Vagina (tissue), 2 donors: ENCODE data around the gene TRMT112. TPM values are rescaled to one million over a fixed set of nuclear protein-coding genes. Genes with fewer than 3 reads are reported as not detected.

Experiments used
- DNase-seq, 2 donors: peaks; one replicate each; pipeline ENCODE4 v3.0.0-alpha.2; 2017; ENCODE audit errors: extremely low spot score in 2 of 2
- H3K27ac ChIP-seq: fragments of 200-600 bp; sonication (generic); one replicate; pipeline ENCODE4 v1.5.1; 2019
- H3K27me3 ChIP-seq: fragments of 200-600 bp; sonication (generic); one replicate; pipeline ENCODE4 v1.5.1; 2019
- H3K36me3 ChIP-seq, 2 donors: fragments of 200-600 bp; sonication (generic); one replicate each; pipeline ENCODE4 v1.5.1; 2017 to 2019
- H3K4me1 ChIP-seq: fragments of 200-600 bp; sonication (generic); one replicate; pipeline ENCODE4 v1.5.1; 2019
- H3K4me3 ChIP-seq, 2 donors: fragments of 200-600 bp; sonication (generic); 1 replicate in 1 of 2; 2 replicates in 1 of 2; pipeline ENCODE4 v1.5.1; 2016 to 2019
- H3K9me3 ChIP-seq: fragments of 200-600 bp; sonication (generic); one replicate; pipeline ENCODE4 v1.5.1; 2019
- CTCF ChIP-seq, 3 experiments: fragments of 450-650 bp in 2 of 3; fragments of 200-600 bp in 1 of 3; sonication (generic) in 1 of 3; IDR thresholded peaks; one replicate each; pipeline ENCODE4 v1.5.1; 2017 to 2019; ENCODE audit warnings: antibody characterized with exemption in 3 of 3, mild to moderate bottlenecking in 2 of 3, moderate library complexity in 2 of 3
- POLR2A ChIP-seq, 2 donors: fragments of 450-650 bp; IDR thresholded peaks; one replicate each; pipeline ENCODE4 v1.6.1; 2017; ENCODE audit warnings: antibody characterized with exemption in 2 of 2, mild to moderate bottlenecking in 2 of 2, moderate library complexity in 2 of 2
- POLR2AphosphoS5 ChIP-seq, 2 donors: sonication (generic); formaldehyde crosslinking; IDR thresholded peaks; one replicate each; pipeline ENCODE4 v1.9.0; 2017; ENCODE audit warnings: antibody characterized with exemption in 2 of 2, mild to moderate bottlenecking in 2 of 2, low read depth in 1 of 2; ENCODE audit not compliant: insufficient read depth in 1 of 2
- intact Hi-C: fragments of 100-400 bp; cut with DNase I; formaldehyde crosslinking; loops from one replicate; pipeline ENCODE4 v1.15.1; 2023
- total RNA-seq: library from RNA; depleted of rRNA; stranded (reverse); fragments of >200 nt; gene quantifications from one replicate; pipeline ENCODE4 v1.2.3, GENCODE V29; 2016

Gene TRMT112
- total RNA-seq, 1 donor from 2014 or later, result 195 TPM

GRCh38 chr11:64344787-64345186 is 27.4 kb upstream of the TRMT112 start:
- H3K4me1 ChIP-seq, result peaks cover 33% of the 10 kb centered on the region
- no peak overlapping the region for H3K4me3 ChIP-seq
- TF ChIP-seq POLR2AphosphoS5 (IDR thresholded peaks at IDR 0.05; ENCODE audit: insufficient read depth in 1 of 2, low read depth in 1 of 2) (no peak), POLR2A (IDR thresholded peaks at IDR 0.05) (no peak), CTCF (IDR thresholded peaks at IDR 0.05) (no peak)
- intact Hi-C loops, result no loop called here
- no peaks in the 10 kb centered on the region for H3K36me3 ChIP-seq
- no peaks in the 10 kb centered on the region for H3K27me3 ChIP-seq
- DNase-seq, result no peak
- no peak overlapping the region for H3K27ac ChIP-seq
- no peaks in the 10 kb centered on the region for H3K9me3 ChIP-seq

- intact Hi-C loops, result no loop called here
- Histone ChIP-seq H3K4me1 (peaks cover 33% of the 10 kb centered on the region), H3K27ac (no peak overlapping the region), H3K36me3 (no peaks in the 10 kb centered on the region), H3K4me3 (no peak overlapping the region), H3K27me3 (no peaks in the 10 kb centered on the region), H3K9me3 (no peaks in the 10 kb centered on the region)
- no peak for DNase-seq
- TF ChIP-seq CTCF (IDR thresholded peaks at IDR 0.05) (no peak), POLR2A (IDR thresholded peaks at IDR 0.05) (no peak)
Measured at GRCh38 chr11:64343767-64344559, 26.6 kb upstream of the TRMT112 start.

- no peak for TF ChIP-seq POLR2A (IDR thresholded peaks at IDR 0.05)
- TF ChIP-seq CTCF (IDR thresholded peaks at IDR 0.05), result no peak
- no peak for TF ChIP-seq POLR2AphosphoS5 (IDR thresholded peaks at IDR 0.05; ENCODE audit: insufficient read depth in 1 of 2, low read depth in 1 of 2)
- no peaks in the 10 kb centered on the region for H3K27me3 ChIP-seq
- intact Hi-C loops, result no loop called here
- no peaks in the 10 kb centered on the region for H3K36me3 ChIP-seq
- H3K27ac ChIP-seq, result no peak overlapping the region
- H3K9me3 ChIP-seq, result no peaks in the 10 kb centered on the region
- H3K4me1 ChIP-seq, result peaks cover 25% of the 10 kb centered on the region
- H3K4me3 ChIP-seq, result peak overlapping the region; percentile 34 to 37
- DNase-seq, result no peak
Measured at GRCh38 chr11:64342869-64343745, 25.7 kb upstream of the TRMT112 start.

- Histone ChIP-seq H3K36me3 (no peaks in the 10 kb centered on the region), H3K27ac (peak overlapping the region; percentile 52), H3K27me3 (no peaks in the 10 kb centered on the region), H3K9me3 (no peaks in the 10 kb centered on the region), H3K4me3 (peak overlapping the region; percentile 34 to 37), H3K4me1 (peaks cover 25% of the 10 kb centered on the region)
- no peak for DNase-seq
- TF ChIP-seq CTCF (IDR thresholded peaks at IDR 0.05) (no peak), POLR2AphosphoS5 (IDR thresholded peaks at IDR 0.05; ENCODE audit: insufficient read depth in 1 of 2, low read depth in 1 of 2) (peak in 1 of 2 donors; percentile 55), POLR2A (IDR thresholded peaks at IDR 0.05) (peak in 1 of 2 donors; percentile 7)
- intact Hi-C loops, result no loop called here
Measured at GRCh38 chr11:64341851-64342791, 24.8 kb upstream of the TRMT112 start.
